Neuronal stem cell (in vitro differentiated cells): ENCODE data around the gene KCNK1.

Experiments used
- DNase-seq: peaks from one replicate; pipeline ENCODE4 v3.0.0-alpha.2; 2013; ENCODE audit warnings: low spot score
- H2AFZ ChIP-seq: one replicate; pipeline ENCODE4 v1.6.1; 2013; ENCODE audit warnings: mild to moderate bottlenecking, low read length, inconsistent platforms
- H2AK5ac ChIP-seq: 2 replicates; pipeline ENCODE4 v1.6.1; 2013; ENCODE audit warnings: low read depth, mild to moderate bottlenecking, inconsistent platforms, low read length, moderate library complexity, mixed read lengths
- H2BK120ac ChIP-seq: 2 replicates; pipeline ENCODE4 v1.6.1; 2013; ENCODE audit warnings: low read depth, mild to moderate bottlenecking, inconsistent platforms, low read length, moderate library complexity, mixed read lengths
- H2BK12ac ChIP-seq: one replicate; pipeline ENCODE4 v1.6.1; 2013; ENCODE audit warnings: low read length, inconsistent platforms
- H2BK15ac ChIP-seq: 2 replicates; pipeline ENCODE4 v1.6.1; 2013; ENCODE audit warnings: mild to moderate bottlenecking, low read length, inconsistent platforms, mixed read lengths
- H2BK5ac ChIP-seq: one replicate; pipeline ENCODE4 v1.6.1; 2013; ENCODE audit warnings: inconsistent platforms, mild to moderate bottlenecking, low read length, moderate library complexity
- H3K14ac ChIP-seq: one replicate; pipeline ENCODE4 v1.6.1; 2013; ENCODE audit warnings: low read length, inconsistent platforms
- H3K18ac ChIP-seq: 2 replicates; pipeline ENCODE4 v1.6.1; 2013; ENCODE audit warnings: low read length, inconsistent platforms
- H3K23ac ChIP-seq: 2 replicates; pipeline ENCODE4 v1.6.1; 2013; ENCODE audit warnings: low read depth, mild to moderate bottlenecking, mixed read lengths, low read length, inconsistent platforms; ENCODE audit not compliant: poor library complexity
- H3K27ac ChIP-seq: replicated peaks from 3 replicates; pipeline ENCODE4 v1.5.1; 2013; ENCODE audit warnings: low read length, inconsistent platforms
- H3K27me3 ChIP-seq, 3 experiments: 2 replicates each; pipeline ENCODE4 v1.6.1; 2013; ENCODE audit warnings: low read length in 3 of 3, mild to moderate bottlenecking in 2 of 3, inconsistent platforms in 1 of 3, low read depth in 1 of 3, mixed read lengths in 1 of 3, moderate library complexity in 1 of 3; ENCODE audit not compliant: control insufficient read depth in 3 of 3, insufficient read depth in 3 of 3
- H3K36me3 ChIP-seq, 2 donors: replicated peaks in 1 of 2; 2 replicates each; pipeline ENCODE4 v1.6.1; 2013; ENCODE audit warnings: low read length in 2 of 2; ENCODE audit not compliant: control insufficient read depth in 2 of 2, insufficient read depth in 2 of 2
- H3K4ac ChIP-seq: 2 replicates; pipeline ENCODE4 v1.6.1; 2013; ENCODE audit warnings: inconsistent platforms, mild to moderate bottlenecking, low read length, moderate library complexity
- H3K4me1 ChIP-seq, 2 donors: 1 replicate in 1 of 2; 2 replicates in 1 of 2; pipeline ENCODE4 v1.6.1; 2013; ENCODE audit warnings: low read length in 2 of 2, low read depth in 1 of 2; ENCODE audit not compliant: control insufficient read depth in 2 of 2, insufficient read depth in 1 of 2
- H3K4me2 ChIP-seq: one replicate; pipeline ENCODE4 v1.6.1; 2013; ENCODE audit warnings: mild to moderate bottlenecking, low read length, inconsistent platforms; ENCODE audit not compliant: insufficient read depth, poor library complexity, severe bottlenecking
- H3K4me3 ChIP-seq, 2 donors: 2 replicates each; pipeline ENCODE4 v1.5.1; 2013; ENCODE audit warnings: low read length in 2 of 2, mild to moderate bottlenecking in 2 of 2, inconsistent platforms in 1 of 2, moderate library complexity in 1 of 2
- H3K79me1 ChIP-seq: one replicate; pipeline ENCODE4 v1.6.1; 2013; ENCODE audit warnings: low read depth, mild to moderate bottlenecking, inconsistent platforms, low read length, moderate library complexity
- H3K9ac ChIP-seq: one replicate; pipeline ENCODE4 v1.6.1; 2013; ENCODE audit warnings: mild to moderate bottlenecking, low read depth, low read length, inconsistent platforms; ENCODE audit not compliant: poor library complexity
- H3K9me3 ChIP-seq, 2 donors: replicated peaks in 1 of 2; 2 replicates each; pipeline versions ENCODE3 to v1.6.1; 2013; ENCODE audit warnings: low read length in 2 of 2, mild to moderate bottlenecking in 2 of 2, inconsistent platforms in 1 of 2, low read depth in 1 of 2, mixed read lengths in 1 of 2, moderate library complexity in 1 of 2; ENCODE audit not compliant: control insufficient read depth in 2 of 2, insufficient read depth in 1 of 2
- H4K8ac ChIP-seq: one replicate; pipeline ENCODE4 v1.6.1; 2013; ENCODE audit warnings: low read depth, mild to moderate bottlenecking, inconsistent platforms, low read length, moderate library complexity
- H4K91ac ChIP-seq: one replicate; pipeline ENCODE4 v1.6.1; 2013; ENCODE audit warnings: low read length, low read depth, mild to moderate bottlenecking, inconsistent platforms; ENCODE audit not compliant: poor library complexity
- whole genome bisulfite sequencing, 2 donors: extraction: QIAGEN DNeasy Blood & Tissue Kit; methylation state at CpG; one replicate each; pipeline ENCODE4 v1.1.7; 2013; ENCODE audit warnings: missing lambda C conversion rate in 2 of 2, mixed read lengths in 1 of 2; ENCODE audit not compliant: insufficient read length in 2 of 2, insufficient replicate concordance in 1 of 2; ENCODE audit errors: extremely low coverage in 2 of 2; 5-methylcytosine and 5-hydroxymethylcytosine counted together

KCNK1 gene

DNA sequence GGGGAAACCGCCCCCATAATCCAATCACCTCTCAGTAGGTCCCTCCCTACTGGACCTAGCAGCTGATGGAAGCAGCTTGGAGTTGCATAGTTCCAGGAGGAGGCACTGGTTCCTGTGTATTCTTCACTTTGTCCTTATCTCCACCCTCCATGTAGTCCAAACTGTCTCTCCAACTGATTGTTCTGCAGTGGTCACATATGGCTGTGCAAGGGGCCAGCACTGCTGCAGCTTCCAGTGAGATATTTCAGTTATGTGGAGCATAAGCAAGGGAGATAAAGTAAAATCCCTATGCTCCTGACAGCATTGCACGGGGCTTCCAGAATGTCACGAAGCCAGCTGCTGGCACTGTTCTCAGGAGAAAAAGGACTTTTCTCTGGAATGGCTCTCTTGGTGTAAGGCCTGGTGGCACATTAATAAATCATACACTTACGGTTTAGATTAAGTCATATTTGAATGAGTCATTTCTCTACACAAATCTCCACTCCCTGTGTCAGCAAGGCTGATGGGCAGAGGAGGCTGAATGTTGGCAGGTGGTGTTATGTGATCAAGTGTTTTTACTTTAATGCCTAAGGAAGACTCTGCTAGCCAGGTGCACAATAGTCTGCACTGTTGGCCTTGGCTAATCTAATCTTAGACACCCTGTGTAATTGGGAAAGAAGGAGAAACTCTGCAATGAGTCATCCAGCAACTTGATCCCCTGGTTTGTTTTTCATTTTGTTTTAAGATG is 93.4 kb downstream of the KCNK1 start:
- no peak overlapping the region for H2BK120ac ChIP-seq
- no peak overlapping the region for H3K4ac ChIP-seq
- no peak overlapping the region for H3K18ac ChIP-seq
- H3K27ac ChIP-seq, result no peak overlapping the region
- no peak overlapping the region for H4K91ac ChIP-seq
- no peak overlapping the region for H2BK5ac ChIP-seq
- H3K4me3 ChIP-seq, result no peak overlapping the region
- WGBS, 2 donors, result no CpG with 5 or more reads among the region's 4 CpGs
- H3K23ac ChIP-seq, result no peak overlapping the region
- H2AFZ ChIP-seq, result peak overlapping the region; percentile 19
- peaks cover 0 to 5% of the 10 kb centered on the region in 2 donors for H3K4me1 ChIP-seq
- no peak overlapping the region for H3K4me2 ChIP-seq
- DNase-seq, result no peak
- no peak overlapping the region for H2AK5ac ChIP-seq
- no peak overlapping the region for H4K8ac ChIP-seq
- H3K27me3 ChIP-seq, result no peaks in the 10 kb centered on the region
- no peak overlapping the region for H2BK12ac ChIP-seq
- no peaks in the 10 kb centered on the region for H3K79me1 ChIP-seq
- H2BK15ac ChIP-seq, result no peak overlapping the region
- H3K14ac ChIP-seq, result no peak overlapping the region
- no peaks in the 10 kb centered on the region for H3K9me3 ChIP-seq
- no peaks in the 10 kb centered on the region for H3K36me3 ChIP-seq
- no peak overlapping the region for H3K9ac ChIP-seq

DNA sequence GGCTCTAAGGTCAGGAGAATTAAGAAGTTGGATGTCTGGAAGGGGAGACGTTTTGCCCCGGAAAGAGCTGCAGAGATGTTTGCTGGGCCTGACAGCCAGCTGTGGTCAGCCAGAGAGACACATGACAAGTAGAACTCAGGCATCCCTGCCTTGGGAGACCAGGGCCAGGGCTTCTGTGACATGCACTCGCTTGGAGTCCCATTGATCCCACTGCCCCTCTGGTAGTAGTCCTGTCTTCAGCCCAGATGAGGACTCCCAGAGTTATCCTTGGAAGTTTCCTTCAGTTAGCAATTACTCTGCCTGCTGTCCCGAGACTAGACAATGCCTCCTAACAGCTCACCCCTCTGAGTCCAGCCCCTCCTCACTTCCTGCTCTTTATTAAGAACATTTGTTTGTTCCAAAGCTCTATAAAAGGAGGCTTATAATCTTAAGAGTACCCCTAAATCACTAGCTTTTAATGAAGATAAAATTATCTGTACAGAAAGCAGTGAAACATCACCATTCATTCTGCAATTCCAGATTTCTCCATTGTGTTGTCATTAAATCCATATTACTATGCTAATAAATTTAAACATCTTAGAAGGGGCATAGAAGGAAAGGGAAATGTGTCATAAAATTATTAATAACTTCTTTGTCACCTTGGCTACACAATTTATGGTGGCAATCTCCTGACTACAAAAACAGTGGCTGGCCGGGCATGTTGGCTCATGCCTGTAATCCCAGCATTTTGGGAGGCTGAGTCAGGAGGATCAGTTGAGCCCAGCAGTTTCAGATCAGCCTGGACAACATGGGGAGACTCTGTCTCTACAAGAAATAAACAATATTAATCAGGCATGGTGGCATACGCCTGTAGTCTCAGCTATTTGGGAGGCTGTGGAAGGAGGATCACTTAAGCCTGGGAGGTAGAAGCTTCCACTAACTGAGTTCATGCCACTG is 94.2 kb downstream of the KCNK1 start:
- Histone ChIP-seq H3K14ac (no peak overlapping the region), H3K27ac (no peak overlapping the region), H3K9ac (no peak overlapping the region), H3K9me3 (no peaks in the 10 kb centered on the region), H3K4me2 (no peak overlapping the region), H2AK5ac (no peak overlapping the region), H4K91ac (no peak overlapping the region), H3K23ac (no peak overlapping the region), H2BK12ac (no peak overlapping the region), H2BK5ac (no peak overlapping the region), H3K79me1 (no peaks in the 10 kb centered on the region), H4K8ac (no peak overlapping the region), H2BK120ac (no peak overlapping the region), H3K18ac (no peak overlapping the region), H3K36me3 (no peaks in the 10 kb centered on the region), H2BK15ac (no peak overlapping the region), H3K4me3 (no peak overlapping the region), H3K27me3 (no peaks in the 10 kb centered on the region), H2AFZ (peak overlapping the region; percentile 19), H3K4me1 (peaks cover 0 to 5% of the 10 kb centered on the region in 2 donors), H3K4ac (no peak overlapping the region)
- no peak for DNase-seq
- WGBS, 2 donors, result no CpG with 5 or more reads among the region's 6 CpGs

DNA sequence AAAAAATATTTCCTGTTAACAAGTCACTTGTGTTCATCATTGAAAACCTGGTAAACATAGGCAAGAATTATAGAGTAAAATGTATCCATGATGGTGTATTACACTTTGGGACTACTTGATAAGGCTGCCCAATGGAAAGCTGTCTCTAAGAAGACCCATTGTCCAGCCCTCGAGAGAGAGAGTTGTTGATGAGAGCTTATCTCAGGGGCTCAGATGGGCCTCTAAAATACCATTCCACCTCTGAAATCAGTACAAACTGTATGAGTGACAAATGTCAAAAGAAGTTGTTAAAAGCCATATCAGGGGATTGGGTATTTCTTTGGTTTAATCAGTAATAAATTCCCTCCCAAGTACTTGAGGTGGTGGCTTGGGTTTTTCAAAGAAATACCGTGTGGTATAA is 96.1 kb downstream of the KCNK1 start:
- Histone ChIP-seq H3K4ac (no peak overlapping the region), H3K79me1 (no peaks in the 10 kb centered on the region), H2BK12ac (no peak overlapping the region), H3K4me2 (no peak overlapping the region), H4K8ac (no peak overlapping the region), H2AK5ac (no peak overlapping the region), H3K9ac (no peak overlapping the region), H3K27ac (no peak overlapping the region), H3K36me3 (no peaks in the 10 kb centered on the region), H2BK120ac (no peak overlapping the region), H2BK15ac (no peak overlapping the region), H2BK5ac (no peak overlapping the region), H3K18ac (no peak overlapping the region), H3K14ac (no peak overlapping the region), H3K23ac (no peak overlapping the region), H3K27me3 (no peaks in the 10 kb centered on the region), H3K9me3 (no peaks in the 10 kb centered on the region), H2AFZ (no peak overlapping the region), H3K4me3 (no peak overlapping the region), H3K4me1 (peaks cover 0 to 5% of the 10 kb centered on the region in 2 donors), H4K91ac (no peak overlapping the region)
- DNase-seq, result no peak
- no CpG with 5 or more reads among the region's 2 CpGs for WGBS, 2 donors

DNA sequence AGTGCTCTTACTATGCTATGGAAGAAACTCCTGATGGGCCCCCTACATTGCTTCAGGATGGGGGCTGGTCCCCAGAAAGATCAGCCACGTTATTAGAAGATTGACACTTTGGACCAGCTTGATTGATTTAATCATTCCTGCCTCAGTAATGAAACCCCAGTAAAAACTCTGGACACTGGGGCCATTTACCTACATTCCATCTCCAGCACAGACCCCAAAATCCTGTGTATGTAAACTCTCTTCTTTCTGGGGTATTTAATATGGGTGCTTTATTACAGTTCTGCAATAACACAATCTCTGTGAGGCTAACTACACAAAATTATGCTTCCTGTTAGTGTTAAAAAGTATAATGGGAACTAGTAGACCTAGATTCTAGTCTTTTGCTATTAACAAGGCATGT is 96.6 kb downstream of the KCNK1 start:
- no peaks in the 10 kb centered on the region for H3K79me1 ChIP-seq
- no peak overlapping the region for H4K91ac ChIP-seq
- DNase-seq, result no peak
- no CpG with 5 or more reads among the region's 1 CpG for WGBS, 2 donors
- no peak overlapping the region for H2AFZ ChIP-seq
- H2BK5ac ChIP-seq, result no peak overlapping the region
- no peak overlapping the region for H3K18ac ChIP-seq
- H3K36me3 ChIP-seq, result no peaks in the 10 kb centered on the region
- H3K4me3 ChIP-seq, result no peak overlapping the region
- H3K27ac ChIP-seq, result no peak overlapping the region
- no peak overlapping the region for H3K14ac ChIP-seq
- no peak overlapping the region for H2BK12ac ChIP-seq
- H3K4me1 ChIP-seq, result peaks cover 0 to 5% of the 10 kb centered on the region in 2 donors
- H3K9me3 ChIP-seq, result no peaks in the 10 kb centered on the region
- H2AK5ac ChIP-seq, result no peak overlapping the region
- no peak overlapping the region for H3K4ac ChIP-seq
- H2BK15ac ChIP-seq, result no peak overlapping the region
- H3K4me2 ChIP-seq, result no peak overlapping the region
- no peak overlapping the region for H2BK120ac ChIP-seq
- no peak overlapping the region for H3K9ac ChIP-seq
- no peak overlapping the region for H3K23ac ChIP-seq
- H3K27me3 ChIP-seq, result no peaks in the 10 kb centered on the region
- H4K8ac ChIP-seq, result no peak overlapping the region
